ENCODE results near the gene TOMM5.

The TOMM5 gene
- long read RNA-seq, transcript TOMM5-201 (2 exons, 751 nt), result major isoform, 32 of 33 reads
- long read RNA-seq, partial matches to known transcripts, result 0 of 33 reads
- long read RNA-seq, other reads (novel, unspliced or antisense), result 0 of 33 reads

DNA sequence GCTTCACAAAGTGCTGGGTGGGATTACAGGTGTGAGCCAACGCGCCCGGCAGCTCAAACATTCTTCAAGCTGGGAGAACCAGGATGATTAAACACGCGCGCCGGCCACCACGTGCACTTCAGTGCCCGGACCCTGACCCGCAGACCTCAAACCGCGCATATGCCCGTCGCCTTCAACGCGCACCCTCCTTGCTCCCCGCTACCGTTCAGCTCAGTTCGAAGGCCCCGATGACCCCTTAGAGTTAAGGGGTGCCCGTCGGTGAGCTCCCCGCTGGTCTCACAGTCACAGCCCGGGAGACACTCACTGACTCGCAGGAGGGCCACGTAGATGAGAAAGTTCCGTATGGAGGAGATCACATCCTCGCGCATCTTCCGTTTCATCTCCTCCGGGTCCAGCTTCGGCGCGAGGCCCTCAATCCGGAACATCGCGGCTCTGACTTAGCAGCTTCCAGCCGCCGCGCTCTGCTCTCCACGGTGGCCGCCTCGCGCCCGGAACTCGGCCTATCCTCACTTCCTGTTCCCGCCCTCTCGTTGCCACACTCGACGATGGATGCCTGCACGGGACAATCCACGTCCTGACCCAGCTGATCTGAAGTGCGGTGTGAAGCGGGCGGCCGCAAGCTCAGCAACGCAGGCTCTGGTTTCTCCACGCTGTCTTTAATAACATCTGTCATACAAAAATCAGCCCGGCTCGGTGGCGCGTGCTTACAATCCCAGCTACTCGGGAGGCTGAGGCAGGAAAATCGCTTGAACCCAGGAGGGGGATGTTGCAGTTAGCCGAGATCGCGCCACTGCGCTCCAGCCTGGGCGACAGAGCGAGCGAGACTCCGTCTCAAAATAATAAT, at the start of gene TOMM5:
Gene TOMM5, minus strand, starts transcription at position 490 of the 844 bp plus-strand sequence. Its CDS starts 65 bp downstream, at position 425.
- Histone ChIP-seq H3K4me3 (replicated peaks; ENCODE audit: insufficient read depth, low read length) (peak within 1 kb of the TSS; percentile 95), H3K27me3 (ENCODE audit: insufficient read depth, poor library complexity, severe bottlenecking) (no peaks in the 10 kb centered on the region), H3K27ac (replicated peaks) (peak within 1 kb of the TSS; percentile 91)
- DNase-seq (ENCODE audit: low read depth in 1 of 2, low spot score in 1 of 2), result peak; percentile 95 to 96
- TF ChIP-seq SPI1 (IDR thresholded peaks at IDR 0.05; ENCODE audit: borderline replicate concordance, low read depth) (peak; percentile 76; the same call in 1 of the 2 replicates), GABPA (IDR thresholded peaks at IDR 0.05; ENCODE audit: low read depth) (peak; percentile 89), POLR2AphosphoS5 (IDR thresholded peaks at IDR 0.05; ENCODE audit: low read depth) (peak; percentile 98)
- TF ChIP-seq, protein P1, sequence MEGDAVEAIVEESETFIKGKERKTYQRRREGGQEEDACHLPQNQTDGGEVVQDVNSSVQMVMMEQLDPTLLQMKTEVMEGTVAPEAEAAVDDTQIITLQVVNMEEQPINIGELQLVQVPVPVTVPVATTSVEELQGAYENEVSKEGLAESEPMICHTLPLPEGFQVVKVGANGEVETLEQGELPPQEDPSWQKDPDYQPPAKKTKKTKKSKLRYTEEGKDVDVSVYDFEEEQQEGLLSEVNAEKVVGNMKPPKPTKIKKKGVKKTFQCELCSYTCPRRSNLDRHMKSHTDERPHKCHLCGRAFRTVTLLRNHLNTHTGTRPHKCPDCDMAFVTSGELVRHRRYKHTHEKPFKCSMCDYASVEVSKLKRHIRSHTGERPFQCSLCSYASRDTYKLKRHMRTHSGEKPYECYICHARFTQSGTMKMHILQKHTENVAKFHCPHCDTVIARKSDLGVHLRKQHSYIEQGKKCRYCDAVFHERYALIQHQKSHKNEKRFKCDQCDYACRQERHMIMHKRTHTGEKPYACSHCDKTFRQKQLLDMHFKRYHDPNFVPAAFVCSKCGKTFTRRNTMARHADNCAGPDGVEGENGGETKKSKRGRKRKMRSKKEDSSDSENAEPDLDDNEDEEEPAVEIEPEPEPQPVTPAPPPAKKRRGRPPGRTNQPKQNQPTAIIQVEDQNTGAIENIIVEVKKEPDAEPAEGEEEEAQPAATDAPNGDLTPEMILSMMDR (IDR thresholded peaks at IDR 0.05; ENCODE audit: insufficient read depth, low read length), result no peak
- TF ChIP-seq, protein P2, sequence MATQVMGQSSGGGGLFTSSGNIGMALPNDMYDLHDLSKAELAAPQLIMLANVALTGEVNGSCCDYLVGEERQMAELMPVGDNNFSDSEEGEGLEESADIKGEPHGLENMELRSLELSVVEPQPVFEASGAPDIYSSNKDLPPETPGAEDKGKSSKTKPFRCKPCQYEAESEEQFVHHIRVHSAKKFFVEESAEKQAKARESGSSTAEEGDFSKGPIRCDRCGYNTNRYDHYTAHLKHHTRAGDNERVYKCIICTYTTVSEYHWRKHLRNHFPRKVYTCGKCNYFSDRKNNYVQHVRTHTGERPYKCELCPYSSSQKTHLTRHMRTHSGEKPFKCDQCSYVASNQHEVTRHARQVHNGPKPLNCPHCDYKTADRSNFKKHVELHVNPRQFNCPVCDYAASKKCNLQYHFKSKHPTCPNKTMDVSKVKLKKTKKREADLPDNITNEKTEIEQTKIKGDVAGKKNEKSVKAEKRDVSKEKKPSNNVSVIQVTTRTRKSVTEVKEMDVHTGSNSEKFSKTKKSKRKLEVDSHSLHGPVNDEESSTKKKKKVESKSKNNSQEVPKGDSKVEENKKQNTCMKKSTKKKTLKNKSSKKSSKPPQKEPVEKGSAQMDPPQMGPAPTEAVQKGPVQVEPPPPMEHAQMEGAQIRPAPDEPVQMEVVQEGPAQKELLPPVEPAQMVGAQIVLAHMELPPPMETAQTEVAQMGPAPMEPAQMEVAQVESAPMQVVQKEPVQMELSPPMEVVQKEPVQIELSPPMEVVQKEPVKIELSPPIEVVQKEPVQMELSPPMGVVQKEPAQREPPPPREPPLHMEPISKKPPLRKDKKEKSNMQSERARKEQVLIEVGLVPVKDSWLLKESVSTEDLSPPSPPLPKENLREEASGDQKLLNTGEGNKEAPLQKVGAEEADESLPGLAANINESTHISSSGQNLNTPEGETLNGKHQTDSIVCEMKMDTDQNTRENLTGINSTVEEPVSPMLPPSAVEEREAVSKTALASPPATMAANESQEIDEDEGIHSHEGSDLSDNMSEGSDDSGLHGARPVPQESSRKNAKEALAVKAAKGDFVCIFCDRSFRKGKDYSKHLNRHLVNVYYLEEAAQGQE (IDR thresholded peaks at IDR 0.05; ENCODE audit: insufficient replicate concordance, low read depth), result peak; percentile 74

DNA sequence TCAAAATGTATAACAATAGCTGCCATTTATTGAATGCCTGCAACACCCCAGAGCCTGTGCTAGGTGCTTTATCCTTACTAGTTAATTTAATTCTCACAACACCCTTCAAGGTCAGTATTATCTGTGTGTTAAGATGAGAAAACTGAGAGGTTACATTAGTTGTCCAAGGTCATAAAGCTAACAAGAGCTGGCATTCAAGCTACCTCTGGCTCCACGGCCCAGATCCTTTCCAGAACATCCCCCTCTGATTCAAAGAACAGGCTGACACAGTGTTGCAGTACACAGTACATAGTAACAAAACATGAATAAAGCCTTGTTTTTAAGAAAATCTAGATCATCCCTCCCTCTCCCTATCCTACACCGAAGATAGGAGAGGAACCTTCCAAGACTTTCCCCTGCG, 48.9 kb upstream of the TOMM5 start:
- TF ChIP-seq POLR2AphosphoS5 (IDR thresholded peaks at IDR 0.05; ENCODE audit: low read depth), result no peak
- TF ChIP-seq GABPA (IDR thresholded peaks at IDR 0.05; ENCODE audit: low read depth), result no peak
- no peak for TF ChIP-seq SPI1 (IDR thresholded peaks at IDR 0.05; ENCODE audit: borderline replicate concordance, low read depth)
- TF ChIP-seq, protein P2 (IDR thresholded peaks at IDR 0.05; ENCODE audit: insufficient replicate concordance, low read depth), result no peak
- TF ChIP-seq, protein P1 (IDR thresholded peaks at IDR 0.05; ENCODE audit: insufficient read depth, low read length), result no peak
- DNase-seq (ENCODE audit: low read depth in 1 of 2, low spot score in 1 of 2), result no peak
- H3K4me3 ChIP-seq (replicated peaks; ENCODE audit: insufficient read depth, low read length), result no peak overlapping the region
- H3K27ac ChIP-seq (replicated peaks), result no peak overlapping the region
- peaks cover 5% of the 10 kb centered on the region for H3K27me3 ChIP-seq (ENCODE audit: insufficient read depth, poor library complexity, severe bottlenecking)

DNA sequence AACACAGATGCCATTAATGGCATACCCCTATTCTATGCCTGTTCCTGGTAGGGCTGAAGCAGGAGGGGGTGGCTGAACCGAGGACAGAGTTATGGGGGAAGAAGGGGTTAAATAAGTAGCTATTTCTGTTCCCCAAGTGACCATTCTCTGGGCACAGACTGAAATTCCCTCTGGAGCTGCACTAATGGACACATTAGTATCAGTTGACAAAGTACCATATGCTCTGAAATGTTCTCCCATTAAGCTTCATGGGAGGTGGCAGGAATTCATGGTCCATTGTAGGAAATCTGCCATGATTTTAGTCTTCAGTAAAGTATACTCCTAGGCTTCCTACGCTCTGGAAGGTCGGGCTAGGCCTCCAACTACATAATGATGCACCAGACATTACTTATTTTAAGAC, 47.8 kb upstream of the TOMM5 start:
- Histone ChIP-seq H3K4me3 (replicated peaks; ENCODE audit: insufficient read depth, low read length) (no peak overlapping the region), H3K27ac (replicated peaks) (no peak overlapping the region), H3K27me3 (ENCODE audit: insufficient read depth, poor library complexity, severe bottlenecking) (no peaks in the 10 kb centered on the region)
- TF ChIP-seq, protein P2 (IDR thresholded peaks at IDR 0.05; ENCODE audit: insufficient replicate concordance, low read depth), result no peak
- TF ChIP-seq, protein P1 (IDR thresholded peaks at IDR 0.05; ENCODE audit: insufficient read depth, low read length), result no peak
- TF ChIP-seq GABPA (IDR thresholded peaks at IDR 0.05; ENCODE audit: low read depth) (no peak), SPI1 (IDR thresholded peaks at IDR 0.05; ENCODE audit: borderline replicate concordance, low read depth) (no peak), POLR2AphosphoS5 (IDR thresholded peaks at IDR 0.05; ENCODE audit: low read depth) (no peak)
- no peak for DNase-seq (ENCODE audit: low read depth in 1 of 2, low spot score in 1 of 2)
